WTC11 (cell line): ENCODE measurements around the gene RGMB.
A peak's percentile ranks its signal among the peaks of the same experiment; 100 is the strongest.

Experiments used
- ATF2 ChIP-seq: sonication (generic); formaldehyde crosslinking; IDR thresholded peaks from 2 replicates; pipeline ENCODE4 v1.8.1; 2022; ENCODE audit warnings: low read depth, missing genetic modification reagents, borderline replicate concordance
- ATF3 ChIP-seq: sonication (generic); formaldehyde crosslinking; conservative IDR thresholded peaks from 2 replicates; pipeline ENCODE4 v1.8.1; 2022; ENCODE audit warnings: mild to moderate bottlenecking, missing genetic modification reagents
- CTCF ChIP-seq: fragments of 200-600 bp; IDR thresholded peaks from 2 replicates; pipeline ENCODE4 v1.8.0; 2022; ENCODE audit warnings: antibody characterized with exemption
- ETV6 ChIP-seq: sonication (generic); formaldehyde crosslinking; IDR thresholded peaks from 2 replicates; pipeline ENCODE4 v1.8.1; 2022; ENCODE audit warnings: mild to moderate bottlenecking, missing genetic modification reagents
- GRHL2 ChIP-seq: fragments of 250-450 bp; sonication (Bioruptor Pico); IDR thresholded peaks from 2 replicates; pipeline ENCODE4 v1.8.0; 2022; ENCODE audit warnings: mild to moderate bottlenecking, moderate library complexity; ENCODE audit not compliant: insufficient replicate concordance, severe bottlenecking
- HMGA2 ChIP-seq: fragments of 250-450 bp; sonication (Bioruptor Pico); IDR thresholded peaks from 2 replicates; pipeline ENCODE4 v1.4.0; 2021; ENCODE audit warnings: mild to moderate bottlenecking, moderate library complexity
- MXD4 ChIP-seq: fragments of 250-450 bp; sonication (Bioruptor Pico); IDR thresholded peaks from 2 replicates; pipeline ENCODE4 v1.8.0; 2021; ENCODE audit warnings: mild to moderate bottlenecking, moderate library complexity, borderline replicate concordance
- NR3C1 ChIP-seq: sonication (generic); formaldehyde crosslinking; conservative IDR thresholded peaks from 2 replicates; pipeline ENCODE4 v1.8.1; 2023; ENCODE audit warnings: low read depth, mild to moderate bottlenecking, missing genetic modification reagents
- PREB ChIP-seq: sonication (generic); formaldehyde crosslinking; IDR thresholded peaks from 2 replicates; pipeline ENCODE4 v1.8.1; 2022; ENCODE audit warnings: mild to moderate bottlenecking, missing genetic modification reagents, moderate library complexity, borderline replicate concordance
- TEAD4 ChIP-seq: sonication (generic); formaldehyde crosslinking; IDR thresholded peaks from 2 replicates; pipeline ENCODE4 v1.8.0; 2022; ENCODE audit warnings: mild to moderate bottlenecking, missing genetic modification reagents
- USF2 ChIP-seq: sonication (generic); formaldehyde crosslinking; IDR thresholded peaks from 2 replicates; pipeline ENCODE4 v1.8.1; 2023; ENCODE audit warnings: mild to moderate bottlenecking, missing genetic modification reagents, moderate library complexity
- ZBTB21 ChIP-seq: sonication (generic); formaldehyde crosslinking; IDR thresholded peaks from 2 replicates; pipeline ENCODE4 v1.8.1; 2023; ENCODE audit warnings: mild to moderate bottlenecking, missing genetic modification reagents, borderline replicate concordance
- ZNF416 ChIP-seq: fragments of 250-450 bp; sonication (Bioruptor Pico); IDR thresholded peaks from 2 replicates; pipeline ENCODE4 v1.9.0; 2021; ENCODE audit warnings: mild to moderate bottlenecking, inconsistent platforms

- no peak for TF ChIP-seq USF2 (CRISPR knock-in tag)
- TF ChIP-seq PREB (CRISPR knock-in tag): no peak
- peak; percentile 57 for TF ChIP-seq CTCF
- TF ChIP-seq ZBTB21: no peak
- no peak for TF ChIP-seq TEAD4
- no peak for TF ChIP-seq HMGA2
- TF ChIP-seq ZNF416: no peak
- no peak for TF ChIP-seq MXD4 (CRISPR knock-in tag)
- no peak for TF ChIP-seq NR3C1 (CRISPR knock-in tag)
- TF ChIP-seq ATF3 (CRISPR knock-in tag): no peak
- TF ChIP-seq ATF2 (CRISPR knock-in tag): no peak
- no peak for TF ChIP-seq GRHL2
- no peak for TF ChIP-seq ETV6 (CRISPR knock-in tag)
Measured at GRCh38 chr5:98771382-98772109, 1.9 kb upstream of the RGMB start.
